ENCODE measurements around the gene SPATA20. TPM values are rescaled to one million over a fixed set of nuclear protein-coding genes. Genes with fewer than 3 reads are reported as not detected.

The SPATA20 gene
- total RNA-seq, 1 experiment from 2014 or later: 11.1 TPM

GRCh38 chr17:50558091-50558490 is 11.1 kb downstream of the SPATA20 start:
- TF ChIP-seq EZH2 (IDR thresholded peaks at IDR 0.05; ENCODE audit: borderline replicate concordance, low read depth, low read length, poor library complexity, severe bottlenecking): no peak
- TF ChIP-seq, protein P1, sequence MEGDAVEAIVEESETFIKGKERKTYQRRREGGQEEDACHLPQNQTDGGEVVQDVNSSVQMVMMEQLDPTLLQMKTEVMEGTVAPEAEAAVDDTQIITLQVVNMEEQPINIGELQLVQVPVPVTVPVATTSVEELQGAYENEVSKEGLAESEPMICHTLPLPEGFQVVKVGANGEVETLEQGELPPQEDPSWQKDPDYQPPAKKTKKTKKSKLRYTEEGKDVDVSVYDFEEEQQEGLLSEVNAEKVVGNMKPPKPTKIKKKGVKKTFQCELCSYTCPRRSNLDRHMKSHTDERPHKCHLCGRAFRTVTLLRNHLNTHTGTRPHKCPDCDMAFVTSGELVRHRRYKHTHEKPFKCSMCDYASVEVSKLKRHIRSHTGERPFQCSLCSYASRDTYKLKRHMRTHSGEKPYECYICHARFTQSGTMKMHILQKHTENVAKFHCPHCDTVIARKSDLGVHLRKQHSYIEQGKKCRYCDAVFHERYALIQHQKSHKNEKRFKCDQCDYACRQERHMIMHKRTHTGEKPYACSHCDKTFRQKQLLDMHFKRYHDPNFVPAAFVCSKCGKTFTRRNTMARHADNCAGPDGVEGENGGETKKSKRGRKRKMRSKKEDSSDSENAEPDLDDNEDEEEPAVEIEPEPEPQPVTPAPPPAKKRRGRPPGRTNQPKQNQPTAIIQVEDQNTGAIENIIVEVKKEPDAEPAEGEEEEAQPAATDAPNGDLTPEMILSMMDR (conservative IDR thresholded peaks at IDR 0.05; ENCODE audit: low read depth, low read length): no peak
- BruUV-seq (replicated peaks): no TSS peak
- peaks cover 11% of the 10 kb centered on the region for H3K27me3 ChIP-seq (replicated peaks; ENCODE audit: insufficient read depth, low read depth, low read length, poor library complexity)
- no peak for DNase-seq (ENCODE audit: low spot score)
- no peaks in the 10 kb centered on the region for H3K36me3 ChIP-seq (ENCODE audit: insufficient read depth, low read length, poor library complexity, severe bottlenecking)
- no peak overlapping the region for H3K27ac ChIP-seq (ENCODE audit: low read depth, low read length, poor library complexity, severe bottlenecking)
- CTCF ChIA-PET: no interaction called here
- peaks cover 28% of the 10 kb centered on the region for H3K4me1 ChIP-seq (ENCODE audit: insufficient read depth, low read length, poor library complexity, severe bottlenecking)
- POLR2A ChIA-PET (ENCODE audit: low non-redundant PET): no interaction called here
- intact Hi-C loops (cut with micrococcal nuclease; ENCODE audit: unreplicated experiment): no loop called here
- no peak overlapping the region for H3K4me3 ChIP-seq (ENCODE audit: low read depth, low read length, poor library complexity, severe bottlenecking)
- H3K9me3 ChIP-seq (ENCODE audit: low read depth, low read length, poor library complexity, severe bottlenecking): no peaks in the 10 kb centered on the region

GRCh38 chr17:50558581-50558940 is 11.6 kb downstream of the SPATA20 start:
- CTCF ChIA-PET: no interaction called here
- TF ChIP-seq EZH2 (IDR thresholded peaks at IDR 0.05; ENCODE audit: borderline replicate concordance, low read depth, low read length, poor library complexity, severe bottlenecking): no peak
- TF ChIP-seq, protein P1 (conservative IDR thresholded peaks at IDR 0.05; ENCODE audit: low read depth, low read length): no peak
- no peaks in the 10 kb centered on the region for H3K36me3 ChIP-seq (ENCODE audit: insufficient read depth, low read length, poor library complexity, severe bottlenecking)
- intact Hi-C loops (cut with micrococcal nuclease; ENCODE audit: unreplicated experiment): no loop called here
- no peak for DNase-seq (ENCODE audit: low spot score)
- H3K4me1 ChIP-seq (ENCODE audit: insufficient read depth, low read length, poor library complexity, severe bottlenecking): peaks cover 31% of the 10 kb centered on the region
- H3K4me3 ChIP-seq (ENCODE audit: low read depth, low read length, poor library complexity, severe bottlenecking): peak overlapping the region; percentile 59
- POLR2A ChIA-PET (ENCODE audit: low non-redundant PET): no interaction called here
- peaks cover 11% of the 10 kb centered on the region for H3K27me3 ChIP-seq (replicated peaks; ENCODE audit: insufficient read depth, low read depth, low read length, poor library complexity)
- no TSS peak for BruUV-seq (replicated peaks)
- no peaks in the 10 kb centered on the region for H3K9me3 ChIP-seq (ENCODE audit: low read depth, low read length, poor library complexity, severe bottlenecking)
- H3K27ac ChIP-seq (ENCODE audit: low read depth, low read length, poor library complexity, severe bottlenecking): no peak overlapping the region

GRCh38 chr17:50558941-50559614 is 12.1 kb downstream of the SPATA20 start:
- peak overlapping the region; percentile 59 for H3K4me3 ChIP-seq (ENCODE audit: low read depth, low read length, poor library complexity, severe bottlenecking)
- H3K36me3 ChIP-seq (ENCODE audit: insufficient read depth, low read length, poor library complexity, severe bottlenecking): no peaks in the 10 kb centered on the region
- TF ChIP-seq EZH2 (IDR thresholded peaks at IDR 0.05; ENCODE audit: borderline replicate concordance, low read depth, low read length, poor library complexity, severe bottlenecking): no peak
- TF ChIP-seq, protein P1 (conservative IDR thresholded peaks at IDR 0.05; ENCODE audit: low read depth, low read length): no peak
- intact Hi-C loops (cut with micrococcal nuclease; ENCODE audit: unreplicated experiment): no loop called here
- H3K27ac ChIP-seq (ENCODE audit: low read depth, low read length, poor library complexity, severe bottlenecking): no peak overlapping the region
- peaks cover 11% of the 10 kb centered on the region for H3K27me3 ChIP-seq (replicated peaks; ENCODE audit: insufficient read depth, low read depth, low read length, poor library complexity)
- ChIA-PET CTCF (no interaction called here), POLR2A (ENCODE audit: low non-redundant PET) (no interaction called here)
- H3K9me3 ChIP-seq (ENCODE audit: low read depth, low read length, poor library complexity, severe bottlenecking): no peaks in the 10 kb centered on the region
- H3K4me1 ChIP-seq (ENCODE audit: insufficient read depth, low read length, poor library complexity, severe bottlenecking): peaks cover 35% of the 10 kb centered on the region
- BruUV-seq (replicated peaks): no TSS peak
- peak; percentile 71 for DNase-seq (ENCODE audit: low spot score)

Measured in A673 (cell line).